Spleen (tissue), 11 donors: ENCODE measurements around the gene TRAF7. TPM values are rescaled to one million over a fixed set of nuclear protein-coding genes. Genes with fewer than 3 reads are reported as not detected.
A peak's percentile ranks its signal among the peaks of the same experiment; 100 is the strongest.

ENCODE experiments used
- DNase-seq: peaks from one replicate; pipeline ENCODE4 v3.0.0-alpha.2; 2020
- H3K27ac ChIP-seq, 8 donors: fragments of 200-600 bp; sonication (generic) in 7 of 8; 1 replicate in 4 of 8; 2 replicates in 4 of 8; pipeline versions ENCODE4 v1.5.0 to v1.8.0; 2016 to 2021; ENCODE audit warnings: inconsistent platforms in 4 of 8, mild to moderate bottlenecking in 4 of 8, moderate library complexity in 1 of 8
- H3K27me3 ChIP-seq, 7 donors: fragments of 200-600 bp; sonication (generic) in 6 of 7; replicated peaks in 1 of 7; 1 replicate in 4 of 7; 2 replicates in 3 of 7; pipeline versions ENCODE4 v1.5.0 to v1.8.0; 2016 to 2021; ENCODE audit warnings: inconsistent platforms in 3 of 7, mild to moderate bottlenecking in 1 of 7
- H3K36me3 ChIP-seq, 6 donors: fragments of 200-600 bp; sonication (generic) in 5 of 6; 1 replicate in 4 of 6; 2 replicates in 2 of 6; pipeline versions ENCODE4 v1.5.0 to v1.8.0; 2016 to 2021; ENCODE audit warnings: inconsistent platforms in 2 of 6
- H3K4me1 ChIP-seq, 6 donors: fragments of 200-600 bp; sonication (generic) in 5 of 6; 1 replicate in 3 of 6; 2 replicates in 3 of 6; pipeline versions ENCODE4 v1.5.0 to v1.8.0; 2016 to 2021; ENCODE audit warnings: inconsistent platforms in 3 of 6
- H3K4me3 ChIP-seq, 8 donors: fragments of 200-600 bp; sonication (generic) in 7 of 8; 1 replicate in 4 of 8; 2 replicates in 4 of 8; pipeline versions ENCODE4 v1.5.0 to v1.8.0; 2016 to 2021; ENCODE audit warnings: inconsistent platforms in 4 of 8, mild to moderate bottlenecking in 4 of 8, moderate library complexity in 2 of 8
- H3K9me3 ChIP-seq, 8 donors: fragments of 200-600 bp; sonication (generic) in 7 of 8; 1 replicate in 4 of 8; 2 replicates in 4 of 8; pipeline versions ENCODE4 v1.5.0 to v1.8.0; 2016 to 2021; ENCODE audit warnings: inconsistent platforms in 4 of 8
- CTCF ChIP-seq, 11 experiments: fragments of 200-600 bp in 7 of 11; fragments of 450-650 bp in 4 of 11; sonication (generic) in 4 of 11; IDR thresholded peaks in 8 of 11; conservative IDR thresholded peaks in 3 of 11; 1 replicate in 7 of 11; 2 replicates in 4 of 11; pipeline versions ENCODE4 v1.4.0 to v1.8.0; 2016 to 2021; ENCODE audit warnings: antibody characterized with exemption in 11 of 11, inconsistent platforms in 4 of 11, mild to moderate bottlenecking in 1 of 11
- POLR2A ChIP-seq, 3 donors: fragments of 450-650 bp; IDR thresholded peaks; one replicate each; pipeline ENCODE4 v1.5.1; 2017; ENCODE audit warnings: antibody characterized with exemption in 3 of 3, mild to moderate bottlenecking in 1 of 3
- POLR2AphosphoS5 ChIP-seq, 3 donors: sonication (generic); formaldehyde crosslinking; IDR thresholded peaks; one replicate each; pipeline ENCODE4 v1.5.1; 2017; ENCODE audit warnings: antibody characterized with exemption in 3 of 3
- WGBS, 5 donors: extraction: QIAGEN DNeasy Blood & Tissue Kit in 3 of 5; methylation state at CpG; one replicate each; pipeline versions ENCODE4 v1.1.5 to v1.1.7; 2013 to 2018; 5-methylcytosine and 5-hydroxymethylcytosine counted together
- intact Hi-C: fragments of 100-400 bp; cut with DNase I; formaldehyde crosslinking; loops from one replicate; pipeline ENCODE4 v1.15.0; 2023; ENCODE audit warnings: low total_unique reads
- polyA plus RNA-seq, 3 donors: library from polyadenylated mRNA; stranded (reverse); fragments of 200-250 nt; gene quantifications; one replicate each; pipeline ENCODE4 v1.2.1, GENCODE V29; 2013
- total RNA-seq, 7 donors: library from RNA; depleted of rRNA in 3 of 7; stranded (reverse); fragments of >200 nt in 3 of 7; fragmentation: NEBNext Ultra II Directional in 4 of 7; extraction: Animal tissue kit (Norgen Biotek cat#: 25700) in 4 of 7; gene quantifications; one replicate each; pipeline versions ENCODE4 v1.1.0 to v1.2.1, GENCODE V29; 2016 to 2021
- donor health status: healthy with polysubstance abuse.
- donor health status: DM: no; HTN: no; CAD: no; lungs with moderate emphysema.
- donor health status: DM: no; HTN: no; CAD: no.
- donor health status: Bipolar disorder and iron deficiency.
- donor health status: healthy.
- donor health status: DM: no; HTN: no; CAD: no.
- donor health status: DM: yes; HTN: yes; CAD: no.

Gene TRAF7
- total and polyA plus RNA-seq, 10 donors: 22.0 to 63.9 (median 44.1) TPM

- peak overlapping the region; percentile 55 to 91 (median 84) for H3K4me3 ChIP-seq
- 1 to 3% (median 3%) methylated on average over 21 to 23 of the region's 23 CpGs for WGBS, 5 donors
- TF ChIP-seq POLR2A (IDR thresholded peaks at IDR 0.05) (no peak), CTCF (IDR thresholded peaks at IDR 0.05 in 8 of 11, conservative IDR thresholded peaks at IDR 0.05 in 3 of 11) (no peak), POLR2AphosphoS5 (IDR thresholded peaks at IDR 0.05) (no peak)
- intact Hi-C loops: loop anchor here (5.0 kb wide), 1 partner anchor 127 kb away; the partner anchor contains the start of gene NHERF2
- peaks cover 0 to 45% (median 9%) of the 10 kb centered on the region in 6 donors for H3K36me3 ChIP-seq
- H3K27me3 ChIP-seq: peaks cover 0 to 3% (median 0%) of the 10 kb centered on the region in 7 donors
- peak overlapping the region; percentile 55 to 95 (median 88) for H3K27ac ChIP-seq
- H3K9me3 ChIP-seq: no peaks in the 10 kb centered on the region
- DNase-seq: no peak
- H3K4me1 ChIP-seq: peaks cover 44 to 92% (median 88%) of the 10 kb centered on the region in 6 donors
Observed at GRCh38 chr16:2154533-2155090, 970 bp upstream of the TRAF7 start.

GRCh38 chr16:2155977-2156848 is 631 bp downstream of the TRAF7 start:
- Histone ChIP-seq H3K4me3 (peak overlapping the region; percentile 63 to 91 (median 77)), H3K9me3 (no peaks in the 10 kb centered on the region), H3K27me3 (no peaks in the 10 kb centered on the region), H3K36me3 (peaks cover 0 to 39% (median 7%) of the 10 kb centered on the region in 6 donors), H3K27ac (peak overlapping the region; percentile 48 to 95 (median 88)), H3K4me1 (peaks cover 50 to 92% (median 85%) of the 10 kb centered on the region in 6 donors)
- DNase-seq: peak; percentile 90
- TF ChIP-seq POLR2AphosphoS5 (IDR thresholded peaks at IDR 0.05): no peak
- TF ChIP-seq CTCF (IDR thresholded peaks at IDR 0.05 in 8 of 11, conservative IDR thresholded peaks at IDR 0.05 in 3 of 11): no peak
- TF ChIP-seq POLR2A (IDR thresholded peaks at IDR 0.05): no peak
- WGBS, 5 donors: 7 to 22% (median 8%) methylated on average over 12 to 44 of the region's 47 CpGs
- intact Hi-C loops: no loop called here

GRCh38 chr16:2156849-2157224 is 1.3 kb downstream of the TRAF7 start:
- H3K27ac ChIP-seq: peak overlapping the region in 5 of 8 donors; percentile 80 to 95 (median 92)
- no peaks in the 10 kb centered on the region for H3K9me3 ChIP-seq
- intact Hi-C loops: no loop called here
- H3K36me3 ChIP-seq: peaks cover 0 to 39% (median 1%) of the 10 kb centered on the region in 6 donors
- H3K27me3 ChIP-seq: no peaks in the 10 kb centered on the region
- H3K4me1 ChIP-seq: peaks cover 46 to 92% (median 81%) of the 10 kb centered on the region in 6 donors
- peak overlapping the region in 5 of 8 donors; percentile 71 to 91 (median 81) for H3K4me3 ChIP-seq
- 59 to 81% (median 70%) methylated on average over 4 to 5 of the region's 5 CpGs for WGBS, 5 donors
- TF ChIP-seq CTCF (IDR thresholded peaks at IDR 0.05 in 8 of 11, conservative IDR thresholded peaks at IDR 0.05 in 3 of 11): no peak
- no peak for TF ChIP-seq POLR2A (IDR thresholded peaks at IDR 0.05)
- TF ChIP-seq POLR2AphosphoS5 (IDR thresholded peaks at IDR 0.05): no peak
- no peak for DNase-seq
